Measurements from ENCODE around the gene MZB1. TPM values are rescaled to one million over a fixed set of nuclear protein-coding genes. Genes with fewer than 3 reads are reported as not detected.

The MZB1 gene
- total and polyA plus RNA-seq, 2 experiments from 2014 or later, result 0.30 TPM; not detected in 1

DNA sequence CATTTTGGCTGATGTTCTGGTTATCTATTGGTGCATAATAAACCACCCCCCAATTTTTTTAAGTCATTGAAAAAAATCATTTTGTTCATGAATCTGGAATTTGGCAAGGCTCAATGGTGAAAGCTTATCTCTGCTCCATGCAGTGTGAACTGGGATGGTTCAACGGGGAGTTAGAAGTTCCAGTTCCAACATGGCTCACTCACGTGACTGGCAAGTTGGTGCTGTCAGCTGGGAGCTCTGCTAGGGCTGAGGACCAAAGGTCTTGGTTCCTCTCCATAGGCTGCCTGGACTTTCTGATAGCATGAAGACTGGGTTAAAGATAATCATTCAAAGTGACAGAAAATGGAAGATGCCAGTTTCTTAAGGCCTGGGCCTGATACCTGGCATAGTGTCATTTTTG, 17.2 kb upstream of the MZB1 start:
- H3K79me2 ChIP-seq, result no peaks in the 10 kb centered on the region
- no peak overlapping the region for H3K4me3 ChIP-seq
- TF ChIP-seq EZH2 (IDR thresholded peaks at IDR 0.05; ENCODE audit: borderline replicate concordance) (no peak), EZH2phosphoT487 (IDR thresholded peaks at IDR 0.05; ENCODE audit: low read depth, severe bottlenecking, unreplicated experiment) (no peak)
- TF ChIP-seq, protein P1, sequence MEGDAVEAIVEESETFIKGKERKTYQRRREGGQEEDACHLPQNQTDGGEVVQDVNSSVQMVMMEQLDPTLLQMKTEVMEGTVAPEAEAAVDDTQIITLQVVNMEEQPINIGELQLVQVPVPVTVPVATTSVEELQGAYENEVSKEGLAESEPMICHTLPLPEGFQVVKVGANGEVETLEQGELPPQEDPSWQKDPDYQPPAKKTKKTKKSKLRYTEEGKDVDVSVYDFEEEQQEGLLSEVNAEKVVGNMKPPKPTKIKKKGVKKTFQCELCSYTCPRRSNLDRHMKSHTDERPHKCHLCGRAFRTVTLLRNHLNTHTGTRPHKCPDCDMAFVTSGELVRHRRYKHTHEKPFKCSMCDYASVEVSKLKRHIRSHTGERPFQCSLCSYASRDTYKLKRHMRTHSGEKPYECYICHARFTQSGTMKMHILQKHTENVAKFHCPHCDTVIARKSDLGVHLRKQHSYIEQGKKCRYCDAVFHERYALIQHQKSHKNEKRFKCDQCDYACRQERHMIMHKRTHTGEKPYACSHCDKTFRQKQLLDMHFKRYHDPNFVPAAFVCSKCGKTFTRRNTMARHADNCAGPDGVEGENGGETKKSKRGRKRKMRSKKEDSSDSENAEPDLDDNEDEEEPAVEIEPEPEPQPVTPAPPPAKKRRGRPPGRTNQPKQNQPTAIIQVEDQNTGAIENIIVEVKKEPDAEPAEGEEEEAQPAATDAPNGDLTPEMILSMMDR (IDR thresholded peaks at IDR 0.05; ENCODE audit: poor library complexity), result no peak
- H2AFZ ChIP-seq, result no peak overlapping the region
- no peaks in the 10 kb centered on the region for H3K9me2 ChIP-seq (replicated peaks; ENCODE audit: insufficient read depth)
- 88% methylated on average over 2 of the region's 2 CpGs for WGBS (ENCODE audit: low lambda C conversion rate, missing lambda C conversion rate)
- no peaks in the 10 kb centered on the region for H3K36me3 ChIP-seq (replicated peaks; ENCODE audit: insufficient read depth, low read depth)
- H3K4me1 ChIP-seq (ENCODE audit: insufficient read depth), result peaks cover 6% of the 10 kb centered on the region
- no peaks in the 10 kb centered on the region for H3K9me3 ChIP-seq (ENCODE audit: low read depth)
- H3K27ac ChIP-seq, result no peak overlapping the region
- no peaks in the 10 kb centered on the region for H3K27me3 ChIP-seq
- H4K20me1 ChIP-seq (ENCODE audit: insufficient read depth, poor library complexity, severe bottlenecking), result no peaks in the 10 kb centered on the region
- no peak overlapping the region for H3K4me2 ChIP-seq
- DNase-seq (ENCODE audit: low spot score), result no peak

DNA sequence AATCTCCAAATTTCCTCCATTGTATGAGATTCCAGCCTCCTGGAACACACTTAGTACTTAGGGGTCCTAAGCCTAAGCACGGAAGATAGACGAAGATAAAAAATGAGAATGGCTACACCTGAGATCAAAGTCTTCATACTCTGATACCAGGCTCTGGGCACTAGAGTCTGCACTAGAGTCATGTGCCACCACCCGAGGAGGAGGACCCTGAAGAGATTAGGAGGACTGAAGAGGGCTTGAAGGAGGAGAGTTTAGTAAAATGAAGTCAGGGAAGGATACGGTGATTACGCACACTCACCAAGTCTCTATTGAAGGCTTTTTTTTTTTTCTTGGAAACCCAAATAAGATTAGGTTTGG, 14.7 kb upstream of the MZB1 start:
- Histone ChIP-seq H4K20me1 (ENCODE audit: insufficient read depth, poor library complexity, severe bottlenecking) (no peaks in the 10 kb centered on the region), H3K9me2 (replicated peaks; ENCODE audit: insufficient read depth) (no peaks in the 10 kb centered on the region), H2AFZ (peak overlapping the region; percentile 54), H3K79me2 (no peaks in the 10 kb centered on the region), H3K4me1 (ENCODE audit: insufficient read depth) (peaks cover 6% of the 10 kb centered on the region), H3K27me3 (no peaks in the 10 kb centered on the region), H3K4me2 (peak overlapping the region; percentile 83), H3K27ac (peak overlapping the region; percentile 91), H3K36me3 (replicated peaks; ENCODE audit: insufficient read depth, low read depth) (no peaks in the 10 kb centered on the region), H3K9me3 (ENCODE audit: low read depth) (no peaks in the 10 kb centered on the region), H3K4me3 (no peak overlapping the region)
- DNase-seq (ENCODE audit: low spot score), result no peak
- TF ChIP-seq EZH2phosphoT487 (IDR thresholded peaks at IDR 0.05; ENCODE audit: low read depth, severe bottlenecking, unreplicated experiment), result no peak
- TF ChIP-seq, protein P1 (IDR thresholded peaks at IDR 0.05; ENCODE audit: poor library complexity), result no peak
- TF ChIP-seq EZH2 (IDR thresholded peaks at IDR 0.05; ENCODE audit: borderline replicate concordance), result no peak
- 56% methylated on average over 5 of the region's 5 CpGs for WGBS (ENCODE audit: low lambda C conversion rate, missing lambda C conversion rate)

DNA sequence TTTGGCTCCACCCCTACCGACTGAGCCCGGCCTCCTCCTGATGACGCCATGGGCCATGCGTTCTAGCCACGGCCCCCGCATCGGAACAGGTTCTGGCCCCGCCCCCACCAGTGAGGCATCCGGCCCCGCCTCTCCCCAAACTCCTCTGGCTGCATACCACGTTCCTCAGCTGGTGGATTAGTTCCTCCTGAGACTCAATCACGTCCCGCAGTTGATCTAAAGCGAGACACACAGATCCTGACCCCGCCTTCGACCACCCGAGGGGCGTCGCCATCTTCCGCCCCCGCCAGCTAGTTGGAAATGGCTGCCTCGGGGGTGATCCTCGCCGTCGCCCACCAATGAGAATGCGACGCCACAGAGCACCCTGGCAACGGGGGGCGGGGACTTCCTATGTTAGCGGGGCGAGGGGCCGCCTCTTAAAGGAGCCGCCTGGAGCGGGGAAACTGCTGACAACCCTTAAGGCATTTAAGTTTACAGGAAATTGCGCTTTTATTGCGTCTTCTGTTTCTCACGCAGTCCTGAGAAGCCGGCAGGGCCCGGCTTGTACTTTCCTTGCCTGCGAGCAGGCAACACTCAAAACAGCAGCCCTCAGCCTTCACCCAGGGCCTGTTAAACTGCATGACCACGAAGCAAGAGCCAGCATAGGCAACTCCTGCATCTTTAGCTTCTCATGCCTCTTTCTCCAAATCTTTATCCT, 14.2 kb upstream of the MZB1 start, which contains the start of gene SPATA24:
Gene SPATA24 (minus strand): TSS at position 303 of the 697 bp plus-strand sequence. CDS start 29 bp downstream, at position 274.
- Histone ChIP-seq H3K9me3 (ENCODE audit: low read depth) (no peaks in the 10 kb centered on the region), H3K9me2 (replicated peaks; ENCODE audit: insufficient read depth) (no peaks in the 10 kb centered on the region), H3K36me3 (replicated peaks; ENCODE audit: insufficient read depth, low read depth) (no peaks in the 10 kb centered on the region), H3K4me2 (peak within 1 kb of the TSS; percentile 83), H3K4me1 (ENCODE audit: insufficient read depth) (peaks cover 6% of the 10 kb centered on the region), H3K4me3 (peak within 1 kb of the TSS; percentile 28), H2AFZ (peak within 1 kb of the TSS; percentile 54), H3K79me2 (no peaks in the 10 kb centered on the region), H3K27me3 (no peaks in the 10 kb centered on the region), H3K27ac (peak within 1 kb of the TSS; percentile 91), H4K20me1 (ENCODE audit: insufficient read depth, poor library complexity, severe bottlenecking) (no peaks in the 10 kb centered on the region)
- WGBS (ENCODE audit: low lambda C conversion rate, missing lambda C conversion rate), result 1% methylated on average over 39 of the region's 41 CpGs
- peak; percentile 99 for DNase-seq (ENCODE audit: low spot score)
- TF ChIP-seq EZH2 (IDR thresholded peaks at IDR 0.05; ENCODE audit: borderline replicate concordance), result no peak
- TF ChIP-seq, protein P1 (IDR thresholded peaks at IDR 0.05; ENCODE audit: poor library complexity), result no peak
- no peak for TF ChIP-seq EZH2phosphoT487 (IDR thresholded peaks at IDR 0.05; ENCODE audit: low read depth, severe bottlenecking, unreplicated experiment)
